ENCODE results near the gene CERT1. TPM values are rescaled to one million over a fixed set of nuclear protein-coding genes. Genes with fewer than 3 reads are reported as not detected.

Gene CERT1
- total RNA-seq, 4 donors from 2014 or later = 36.9 to 65.8 (median 43.0) TPM

DNA sequence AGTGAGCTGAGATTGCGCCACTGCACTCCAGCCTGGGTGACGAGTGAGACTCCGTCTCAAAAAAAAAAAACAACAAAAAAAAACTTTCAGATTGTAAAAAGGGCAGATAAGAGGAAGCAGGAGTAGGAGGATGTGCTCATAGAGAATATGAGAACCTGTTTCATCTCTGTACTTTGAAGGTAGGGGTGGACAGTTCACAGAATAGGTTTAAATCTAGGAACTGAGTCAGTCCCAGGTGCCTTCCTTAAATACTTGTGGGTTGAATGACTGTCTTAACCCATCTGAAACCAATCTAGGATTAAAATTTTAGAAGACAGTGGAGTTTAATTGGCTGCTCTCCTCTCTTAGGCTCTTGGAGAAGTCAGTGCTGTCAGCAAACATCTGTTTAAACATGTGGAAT lies 12.6 kb upstream of the CERT1 start:
- no peak for TF ChIP-seq POLR2A (IDR thresholded peaks at IDR 0.05)
- TF ChIP-seq, protein P1, sequence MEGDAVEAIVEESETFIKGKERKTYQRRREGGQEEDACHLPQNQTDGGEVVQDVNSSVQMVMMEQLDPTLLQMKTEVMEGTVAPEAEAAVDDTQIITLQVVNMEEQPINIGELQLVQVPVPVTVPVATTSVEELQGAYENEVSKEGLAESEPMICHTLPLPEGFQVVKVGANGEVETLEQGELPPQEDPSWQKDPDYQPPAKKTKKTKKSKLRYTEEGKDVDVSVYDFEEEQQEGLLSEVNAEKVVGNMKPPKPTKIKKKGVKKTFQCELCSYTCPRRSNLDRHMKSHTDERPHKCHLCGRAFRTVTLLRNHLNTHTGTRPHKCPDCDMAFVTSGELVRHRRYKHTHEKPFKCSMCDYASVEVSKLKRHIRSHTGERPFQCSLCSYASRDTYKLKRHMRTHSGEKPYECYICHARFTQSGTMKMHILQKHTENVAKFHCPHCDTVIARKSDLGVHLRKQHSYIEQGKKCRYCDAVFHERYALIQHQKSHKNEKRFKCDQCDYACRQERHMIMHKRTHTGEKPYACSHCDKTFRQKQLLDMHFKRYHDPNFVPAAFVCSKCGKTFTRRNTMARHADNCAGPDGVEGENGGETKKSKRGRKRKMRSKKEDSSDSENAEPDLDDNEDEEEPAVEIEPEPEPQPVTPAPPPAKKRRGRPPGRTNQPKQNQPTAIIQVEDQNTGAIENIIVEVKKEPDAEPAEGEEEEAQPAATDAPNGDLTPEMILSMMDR (IDR thresholded peaks at IDR 0.05) = no peak
- no peaks in the 10 kb centered on the region for H3K4me1 ChIP-seq
- intact Hi-C loops (cut with DNase I; ENCODE audit: low total_unique reads) = no loop called here

DNA sequence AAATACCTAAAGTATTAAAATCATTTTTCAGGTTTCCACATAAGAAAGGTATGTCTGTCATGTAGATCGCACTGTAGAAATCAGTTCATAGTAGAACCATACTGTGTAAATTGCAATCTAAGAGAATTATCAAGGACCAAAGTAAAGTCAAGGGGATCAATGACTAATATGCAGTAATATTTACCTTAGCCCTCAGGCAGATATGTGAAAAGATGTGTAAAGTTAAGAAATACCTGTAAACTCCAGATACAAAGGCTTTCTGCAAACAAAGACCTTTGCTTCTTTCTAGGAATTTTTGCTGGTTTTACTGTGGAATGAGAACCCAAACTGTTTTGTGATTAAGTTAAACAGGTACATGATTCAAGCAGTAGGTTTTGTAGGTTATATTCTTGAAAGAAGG lies 11.8 kb upstream of the CERT1 start:
- intact Hi-C loops (cut with DNase I; ENCODE audit: low total_unique reads) = no loop called here
- no peaks in the 10 kb centered on the region for H3K4me1 ChIP-seq
- no peak for DNase-seq

More for the DNA sequence above, 12.6 kb upstream of the CERT1 start:
- H3K27ac ChIP-seq = no peak overlapping the region
- H3K27me3 ChIP-seq = no peaks in the 10 kb centered on the region
- H3K9me3 ChIP-seq = peaks cover 0 to 22% of the 10 kb centered on the region in 2 donors
- no peak for DNase-seq
- H3K36me3 ChIP-seq = no peaks in the 10 kb centered on the region
- no peak overlapping the region for H3K4me3 ChIP-seq

DNA sequence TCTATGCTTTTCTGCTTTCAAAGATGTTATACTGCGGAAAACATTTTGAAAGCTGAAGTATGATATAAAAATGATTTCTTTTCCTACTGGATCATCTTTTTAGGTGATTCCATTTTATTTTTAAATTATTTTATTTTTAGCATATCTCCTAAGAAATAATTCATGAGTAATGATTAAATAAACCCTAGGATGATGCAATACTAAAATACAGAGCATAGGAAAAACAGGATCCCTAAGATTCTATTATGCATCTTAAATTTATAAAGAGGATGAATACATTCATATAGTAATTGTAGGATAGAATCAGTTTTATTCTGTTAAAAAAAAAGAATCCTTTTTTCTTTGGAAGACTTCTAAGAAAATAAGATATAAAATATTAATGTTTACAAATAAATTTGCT lies 11.1 kb upstream of the CERT1 start:
- TF ChIP-seq, protein P1 (IDR thresholded peaks at IDR 0.05) = no peak
- no peak for TF ChIP-seq POLR2A (IDR thresholded peaks at IDR 0.05)
- no peak for DNase-seq

More for the DNA sequence above, 11.8 kb upstream of the CERT1 start:
- H3K27ac ChIP-seq = no peak overlapping the region
- H3K36me3 ChIP-seq = no peaks in the 10 kb centered on the region
- H3K4me3 ChIP-seq = no peak overlapping the region
- no peaks in the 10 kb centered on the region for H3K27me3 ChIP-seq
- peaks cover 0 to 22% of the 10 kb centered on the region in 2 donors for H3K9me3 ChIP-seq
- TF ChIP-seq POLR2A (IDR thresholded peaks at IDR 0.05) = no peak
- TF ChIP-seq, protein P1 (IDR thresholded peaks at IDR 0.05) = no peak

DNA sequence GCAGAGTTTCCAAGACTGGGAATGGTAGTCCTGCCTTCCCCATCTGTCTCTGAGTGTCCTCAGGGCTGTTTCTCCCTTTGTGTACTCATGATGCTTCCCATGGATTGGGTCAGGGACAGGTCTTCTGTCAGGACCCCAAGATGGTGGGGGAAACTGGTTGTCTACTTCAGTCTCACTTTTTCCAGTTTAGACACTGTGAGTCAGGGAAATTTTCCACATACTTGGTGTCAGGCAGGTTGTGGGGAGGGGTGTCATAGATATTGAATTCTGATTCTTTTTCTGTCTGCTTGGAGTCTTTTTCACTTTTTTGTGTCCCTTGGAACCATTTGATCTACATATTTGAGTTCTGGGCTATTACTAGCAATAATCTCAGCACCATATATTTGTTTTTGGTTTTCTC lies 10.6 kb upstream of the CERT1 start:
- intact Hi-C loops (cut with DNase I; ENCODE audit: low total_unique reads) = no loop called here
- no peak overlapping the region for H3K27ac ChIP-seq

More for the DNA sequence above, 11.1 kb upstream of the CERT1 start:
- no peak overlapping the region for H3K4me3 ChIP-seq
- H3K36me3 ChIP-seq = no peaks in the 10 kb centered on the region
- no peaks in the 10 kb centered on the region for H3K4me1 ChIP-seq
- no peaks in the 10 kb centered on the region for H3K27me3 ChIP-seq
- intact Hi-C loops (cut with DNase I; ENCODE audit: low total_unique reads) = no loop called here
- H3K9me3 ChIP-seq = peaks cover 0 to 22% of the 10 kb centered on the region in 2 donors
- H3K27ac ChIP-seq = no peak overlapping the region

GRCh38 chr5:75521195-75521594 lies 9.8 kb upstream of the CERT1 start:
- no peak overlapping the region for H3K4me3 ChIP-seq
- H3K27me3 ChIP-seq = no peaks in the 10 kb centered on the region
- no peak for TF ChIP-seq POLR2A (IDR thresholded peaks at IDR 0.05)
- TF ChIP-seq, protein P1 (IDR thresholded peaks at IDR 0.05) = no peak
- H3K27ac ChIP-seq = no peak overlapping the region
- intact Hi-C loops (cut with DNase I; ENCODE audit: low total_unique reads) = no loop called here
- no peaks in the 10 kb centered on the region for H3K4me1 ChIP-seq
- H3K9me3 ChIP-seq = peaks cover 0 to 22% of the 10 kb centered on the region in 2 donors
- no peaks in the 10 kb centered on the region for H3K36me3 ChIP-seq
- no peak for DNase-seq

More for the DNA sequence above, 10.6 kb upstream of the CERT1 start:
- Histone ChIP-seq H3K4me3 (no peak overlapping the region), H3K27me3 (no peaks in the 10 kb centered on the region), H3K36me3 (no peaks in the 10 kb centered on the region), H3K4me1 (no peaks in the 10 kb centered on the region), H3K9me3 (peaks cover 0 to 22% of the 10 kb centered on the region in 2 donors)
- DNase-seq = no peak
- TF ChIP-seq, protein P1 (IDR thresholded peaks at IDR 0.05) = no peak
- TF ChIP-seq POLR2A (IDR thresholded peaks at IDR 0.05) = no peak
